ENCODE measurements around the gene MAB21L3.
"Not testable (repeated sequence)": the region's sequence is repeated elsewhere in the genome, so short reads cannot be mapped to it uniquely, and the experiment has no call there.

The MAB21L3 gene

GRCh38 chr1:116139592-116140134 is 28.5 kb downstream of the MAB21L3 start:
- DNase-seq = peak in 1 of 3 experiments; percentile 41

- DNase-seq = no peak
Observed at GRCh38 chr1:116144151-116144550, 33.0 kb downstream of the MAB21L3 start.

GRCh38 chr1:116146447-116147113 is 35.4 kb downstream of the MAB21L3 start:
- not testable (repeated sequence) for DNase-seq

- no peak for DNase-seq
Observed at GRCh38 chr1:116147114-116147510, 35.9 kb downstream of the MAB21L3 start.

- no peak for DNase-seq
Observed at GRCh38 chr1:116147972-116148371, 36.8 kb downstream of the MAB21L3 start.

- no peak for DNase-seq
Observed at GRCh38 chr1:116148967-116149366, 37.8 kb downstream of the MAB21L3 start.

GRCh38 chr1:116150368-116150767 is 39.2 kb downstream of the MAB21L3 start:
- no peak for DNase-seq

GRCh38 chr1:116151739-116152576 is 40.8 kb downstream of the MAB21L3 start:
- DNase-seq = peak; percentile 79 to 84 (median 79)

GRCh38 chr1:116152577-116152943 is 41.4 kb downstream of the MAB21L3 start:
- no peak for DNase-seq

- DNase-seq = no peak
Observed at GRCh38 chr1:116152950-116153691, 41.9 kb downstream of the MAB21L3 start.

- no peak for DNase-seq
Observed at GRCh38 chr1:116153692-116154031, 42.5 kb downstream of the MAB21L3 start.

- DNase-seq = no peak
Observed at GRCh38 chr1:116154536-116154935, 43.3 kb downstream of the MAB21L3 start.

GRCh38 chr1:116157096-116157495 is 45.9 kb downstream of the MAB21L3 start:
- DNase-seq = no peak

- DNase-seq = no peak
Observed at GRCh38 chr1:116159177-116159576, 48.0 kb downstream of the MAB21L3 start.

GRCh38 chr1:116159611-116160010 is 48.4 kb downstream of the MAB21L3 start:
- no peak for DNase-seq

- DNase-seq = no peak
Observed at GRCh38 chr1:116161390-116161789, 50.2 kb downstream of the MAB21L3 start.

GRCh38 chr1:116161877-116162390 is 50.7 kb downstream of the MAB21L3 start:
- no peak for DNase-seq

- no peak for DNase-seq
Observed at GRCh38 chr1:116163533-116163932, 52.3 kb downstream of the MAB21L3 start.

GRCh38 chr1:116164150-116164549 is 53.0 kb downstream of the MAB21L3 start:
- DNase-seq = peak in 1 of 3 experiments; percentile 18

- no peak for DNase-seq
Observed at GRCh38 chr1:116164604-116165368, 53.6 kb downstream of the MAB21L3 start.

GRCh38 chr1:116165572-116165971 is 54.4 kb downstream of the MAB21L3 start:
- no peak for DNase-seq

- DNase-seq = no peak
Observed at GRCh38 chr1:116166011-116166571, 54.9 kb downstream of the MAB21L3 start.
